ENCODE data around the gene LRRC4B. TPM values are rescaled to one million over a fixed set of nuclear protein-coding genes. Genes with fewer than 3 reads are reported as not detected.
A peak's percentile ranks its signal among the peaks of the same experiment; 100 is the strongest.

The LRRC4B gene
- total RNA-seq, 1 experiment from 2014 or later: not detected

- POLR2A ChIA-PET: interaction anchor here (1.8 kb wide), 1 partner anchor 32 kb away, joined by 4 read pairs; the partner anchor contains the start of gene JOSD2
- intact Hi-C loops (cut with micrococcal nuclease): no loop called here
- peaks cover 13% of the 10 kb centered on the region for H3K4me1 Mint-ChIP-seq (ENCODE audit: insufficient read depth, unreplicated experiment)
- H3K27ac Mint-ChIP-seq (ENCODE audit: low read depth, unreplicated experiment): no peak overlapping the region
- H3K9me3 Mint-ChIP-seq (ENCODE audit: unreplicated experiment): no peaks in the 10 kb centered on the region
- no peak for TF ChIP-seq CTCF (IDR thresholded peaks at IDR 0.05; ENCODE audit: unreplicated experiment)
- H3K36me3 Mint-ChIP-seq (ENCODE audit: insufficient read depth, unreplicated experiment): peaks cover 37% of the 10 kb centered on the region
- CTCF ChIA-PET: interaction anchor here (0.6 to 1.3 kb wide), 9 partner anchors 18 to 638 kb away, joined by 3 to 6 read pairs (median 3); partner anchors contain the start of gene NAPSA
- no peak overlapping the region for H3K4me3 Mint-ChIP-seq (ENCODE audit: unreplicated experiment)
- DNase-seq (ENCODE audit: unreplicated experiment): no peak
- no peaks in the 10 kb centered on the region for H3K27me3 Mint-ChIP-seq (ENCODE audit: insufficient read depth, unreplicated experiment)
- no TSS peak for BruUV-seq (replicated peaks)
Measured at GRCh38 chr19:50478901-50479715, 89.1 kb downstream of the LRRC4B start.

GRCh38 chr19:50477751-50478515 is 90.3 kb downstream of the LRRC4B start:
- Mint-ChIP-seq H3K27ac (ENCODE audit: low read depth, unreplicated experiment) (peak overlapping the region; percentile 13), H3K4me1 (ENCODE audit: insufficient read depth, unreplicated experiment) (peaks cover 13% of the 10 kb centered on the region), H3K36me3 (ENCODE audit: insufficient read depth, unreplicated experiment) (peaks cover 37% of the 10 kb centered on the region), H3K4me3 (ENCODE audit: unreplicated experiment) (peak overlapping the region; percentile 99), H3K27me3 (ENCODE audit: insufficient read depth, unreplicated experiment) (no peaks in the 10 kb centered on the region), H3K9me3 (ENCODE audit: unreplicated experiment) (no peaks in the 10 kb centered on the region)
- ChIA-PET POLR2A (no interaction called here), CTCF (interaction anchor here (0.6 to 1.3 kb wide), 4 partner anchors 17 to 109 kb away, joined by 3 to 6 read pairs (median 4); partner anchors contain the start of gene MYBPC2)
- no peak for DNase-seq (ENCODE audit: unreplicated experiment)
- intact Hi-C loops (cut with micrococcal nuclease): no loop called here
- TF ChIP-seq CTCF (IDR thresholded peaks at IDR 0.05; ENCODE audit: unreplicated experiment): no peak
- no TSS peak for BruUV-seq (replicated peaks)

DNA sequence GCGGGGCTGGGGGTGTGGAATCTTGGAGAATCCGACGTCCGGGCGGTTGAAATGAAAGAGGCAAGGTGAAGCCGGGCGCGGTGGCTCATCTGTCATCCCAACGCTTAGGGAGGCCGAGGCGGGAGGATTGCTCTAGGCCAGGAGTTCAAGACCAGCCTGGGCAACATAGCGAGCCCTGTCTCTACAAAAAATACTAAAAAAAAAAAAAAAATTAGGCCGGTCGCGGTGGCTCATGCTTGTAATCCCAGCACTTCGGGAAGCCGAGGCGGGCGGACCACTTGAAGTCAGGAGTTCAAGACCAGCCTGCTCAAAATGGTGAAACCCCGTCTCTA is 91.4 kb downstream of the LRRC4B start:
- BruUV-seq (replicated peaks): TSS peak; percentile 67
- no peaks in the 10 kb centered on the region for H3K9me3 Mint-ChIP-seq (ENCODE audit: unreplicated experiment)
- CTCF ChIA-PET: interaction anchor here (0.6 kb wide), 3 partner anchors 17 to 918 kb away, joined by 3 read pairs; no protein-coding TSS in a partner anchor
- H3K27ac Mint-ChIP-seq (ENCODE audit: low read depth, unreplicated experiment): peak overlapping the region; percentile 88
- intact Hi-C loops (cut with micrococcal nuclease): loop anchor here (1.0 kb wide), 2 partner anchors 34 to 93 kb away; partner anchors contain the start of genes JOSD2 and POLD1
- peaks cover 13% of the 10 kb centered on the region for H3K4me1 Mint-ChIP-seq (ENCODE audit: insufficient read depth, unreplicated experiment)
- no peak for TF ChIP-seq CTCF (IDR thresholded peaks at IDR 0.05; ENCODE audit: unreplicated experiment)
- H3K36me3 Mint-ChIP-seq (ENCODE audit: insufficient read depth, unreplicated experiment): peaks cover 37% of the 10 kb centered on the region
- POLR2A ChIA-PET: interaction anchor here (0.6 to 1.5 kb wide), 2 partner anchors 93 to 119 kb away, joined by 4 to 6 read pairs; partner anchors contain the start of gene POLD1
- peak overlapping the region; percentile 99 for H3K4me3 Mint-ChIP-seq (ENCODE audit: unreplicated experiment)
- no peaks in the 10 kb centered on the region for H3K27me3 Mint-ChIP-seq (ENCODE audit: insufficient read depth, unreplicated experiment)
- DNase-seq (ENCODE audit: unreplicated experiment): no peak
